DMS114 treated with DMSO at 0.1 percent for 48 hours (cell line): Measurements from ENCODE around the gene CES3.
"Not testable (repeated sequence)": the region's sequence is repeated elsewhere in the genome, so short reads cannot be mapped to it uniquely, and the experiment has no call there.

ENCODE experiments used
- DNase-seq: peaks from one replicate; lab custom pipeline; 2025; ENCODE audit not compliant: unreplicated experiment; lab: John Stamatoyannopoulos, UW

CES3 gene

DNA sequence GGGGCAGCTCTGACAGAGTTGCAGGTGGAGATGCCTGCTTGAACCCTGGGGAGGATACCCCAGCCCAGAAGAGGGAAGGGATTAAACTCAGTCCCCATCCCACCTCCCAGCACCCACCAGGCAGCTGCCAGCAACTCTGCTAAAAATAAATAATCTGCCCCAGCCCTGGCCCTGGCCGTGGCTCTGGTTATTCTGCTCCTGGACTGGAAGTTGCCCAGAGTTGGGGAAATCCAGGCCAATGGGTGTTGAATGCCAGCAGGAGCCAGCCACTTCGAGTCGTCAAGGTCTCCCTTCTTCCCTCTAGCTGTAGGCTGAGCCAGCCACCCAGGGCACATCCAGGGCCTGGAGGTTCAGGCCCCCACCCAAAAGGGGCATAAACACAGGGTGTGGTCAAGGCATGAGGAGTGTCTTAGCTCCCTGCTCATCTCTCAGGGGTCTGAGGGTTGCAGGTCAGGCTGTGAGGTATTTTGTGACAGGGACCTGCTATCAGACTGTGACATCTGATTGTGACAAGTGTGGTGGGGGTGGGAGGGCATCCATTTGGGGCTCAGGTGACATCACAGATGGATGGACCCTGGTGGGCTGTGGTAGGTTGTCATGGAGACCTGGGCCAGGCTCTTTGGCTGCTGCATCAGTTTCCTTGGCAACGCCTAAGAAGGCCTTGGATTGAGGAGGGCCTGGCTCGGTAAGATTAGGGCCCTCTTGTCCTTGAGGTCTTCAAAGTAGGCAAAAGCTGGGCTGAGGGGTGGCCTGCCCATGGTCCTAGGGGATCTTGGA lies 34.7 kb upstream of the CES3 start:
- no peak for DNase-seq

DNA sequence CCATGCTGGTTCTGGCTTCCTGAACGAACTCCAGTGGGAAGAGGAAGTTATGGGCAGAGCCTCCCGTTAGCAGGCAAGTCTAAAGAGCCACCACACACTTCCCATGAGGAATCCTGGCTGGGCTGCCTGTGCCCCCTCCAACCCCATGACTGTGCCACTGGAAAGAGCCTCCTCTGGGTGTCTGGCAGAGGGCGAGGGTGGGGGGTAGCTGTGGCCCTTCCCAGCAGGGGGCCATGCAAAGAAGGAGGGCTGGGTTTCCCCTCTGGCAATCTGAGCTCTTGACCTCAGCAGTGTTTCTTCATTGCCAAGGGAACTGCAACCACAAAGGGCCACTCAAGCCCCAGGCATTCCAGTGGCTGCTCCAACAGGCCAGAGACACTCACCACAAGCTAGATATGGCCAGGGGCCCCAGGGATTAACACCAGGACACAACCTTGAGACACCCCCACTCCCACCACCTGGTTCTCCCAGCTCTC lies 34.1 kb upstream of the CES3 start:
- no peak for DNase-seq

DNA sequence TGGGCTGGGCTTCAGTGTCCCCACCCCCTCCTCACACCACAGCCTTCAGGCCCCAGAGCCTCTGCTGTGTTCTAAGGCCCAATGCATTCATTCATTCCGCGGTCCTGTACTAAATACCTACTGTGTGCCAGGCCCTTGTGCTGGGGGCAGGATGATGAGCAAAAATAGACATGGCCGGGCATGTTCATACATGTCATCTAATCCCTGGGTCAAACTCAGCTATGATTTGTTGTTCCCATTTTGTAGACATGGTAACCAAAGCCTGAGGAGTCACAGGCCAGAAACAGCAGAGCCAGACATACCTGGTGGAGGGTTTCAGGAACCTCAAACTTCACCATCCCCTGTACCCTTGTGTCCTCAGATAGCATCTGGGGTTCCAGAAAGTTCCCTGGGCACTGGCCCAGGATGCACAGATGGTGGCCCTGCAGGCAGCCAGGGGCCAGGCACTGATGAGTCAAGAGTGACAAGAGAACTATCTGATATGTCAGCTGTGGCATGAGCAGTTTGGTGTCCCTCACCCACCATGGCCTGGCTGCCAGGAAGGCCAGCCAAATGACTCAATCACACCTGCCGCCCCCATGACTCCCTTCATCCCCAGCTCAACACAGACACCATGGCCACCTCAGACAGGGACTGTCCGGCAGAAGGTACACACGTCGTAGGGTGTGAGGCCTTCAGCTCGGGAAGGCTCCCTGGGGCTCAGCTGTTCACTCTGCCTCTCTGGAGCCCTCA lies 33.0 kb upstream of the CES3 start:
- no peak for DNase-seq

DNA sequence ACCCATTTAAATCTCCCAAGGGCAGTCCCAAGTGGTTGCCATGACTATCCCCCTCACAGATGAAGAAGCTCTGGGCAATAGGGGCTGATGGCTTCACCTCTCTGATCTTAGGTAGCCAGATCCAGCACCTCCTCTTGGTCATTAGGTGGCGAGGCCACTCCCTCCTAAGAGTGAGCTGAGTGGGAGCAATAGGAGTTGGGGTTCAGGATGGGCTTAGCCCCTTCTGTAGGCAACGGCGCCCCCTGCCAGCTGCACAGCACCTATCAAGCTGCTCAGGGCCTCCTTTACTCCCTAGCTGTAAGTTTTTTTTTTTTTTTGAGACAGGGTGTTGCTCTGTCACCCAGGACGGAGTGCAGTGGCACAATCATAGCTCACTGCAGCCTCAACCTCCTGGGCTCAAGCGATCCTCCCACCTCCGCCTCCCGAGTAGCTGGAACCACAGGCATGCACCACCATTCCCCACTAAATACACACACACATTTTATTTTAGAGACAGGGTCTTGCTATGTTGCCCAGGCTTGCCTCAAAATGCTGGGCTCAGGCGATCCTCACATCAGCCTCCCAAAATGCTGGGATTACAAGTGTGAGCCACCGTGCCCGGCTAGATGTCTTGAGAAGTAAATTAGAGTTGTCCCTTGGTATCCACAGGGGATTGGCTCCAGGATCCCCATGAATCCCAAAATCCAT lies 32.2 kb upstream of the CES3 start:
- peak; percentile 16 for DNase-seq

DNA sequence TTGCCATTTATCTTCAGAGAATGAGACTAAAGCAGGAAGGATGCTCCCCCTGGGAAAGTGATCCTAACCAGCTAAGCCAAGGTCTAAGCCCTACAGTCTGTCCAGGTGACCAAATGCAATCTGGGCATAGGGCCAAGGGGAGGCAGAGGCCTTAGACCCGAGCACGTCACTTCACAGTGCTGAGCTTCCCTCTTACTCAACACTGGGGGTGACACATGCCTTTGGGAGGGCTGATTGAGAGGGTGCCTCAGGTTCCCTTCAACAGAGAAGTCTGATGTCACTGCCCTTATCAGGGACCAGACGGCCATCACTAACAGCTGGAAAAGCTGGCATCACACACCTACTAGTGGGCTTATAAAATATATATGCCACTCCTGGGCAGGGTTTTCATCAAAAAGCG lies 30.9 kb upstream of the CES3 start:
- DNase-seq, result no peak

DNA sequence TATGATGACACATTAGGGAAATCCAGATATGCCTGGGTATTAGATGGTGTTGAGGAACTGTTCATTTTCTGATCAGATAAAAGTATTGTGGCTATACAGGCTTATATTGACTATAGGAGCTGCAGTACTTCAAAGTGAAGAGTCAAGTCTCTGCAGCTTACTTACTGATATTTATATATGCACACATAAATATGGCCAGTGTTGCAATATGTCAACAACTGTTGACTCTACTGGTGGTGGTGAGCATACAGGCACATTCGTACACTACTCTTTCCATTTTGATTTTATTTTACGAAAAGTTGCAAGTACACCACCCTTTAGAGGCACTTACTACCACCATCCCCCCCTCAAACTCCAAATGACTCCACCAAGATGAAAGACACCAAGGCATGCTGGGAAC lies 29.4 kb upstream of the CES3 start:
- DNase-seq, result no peak

DNA sequence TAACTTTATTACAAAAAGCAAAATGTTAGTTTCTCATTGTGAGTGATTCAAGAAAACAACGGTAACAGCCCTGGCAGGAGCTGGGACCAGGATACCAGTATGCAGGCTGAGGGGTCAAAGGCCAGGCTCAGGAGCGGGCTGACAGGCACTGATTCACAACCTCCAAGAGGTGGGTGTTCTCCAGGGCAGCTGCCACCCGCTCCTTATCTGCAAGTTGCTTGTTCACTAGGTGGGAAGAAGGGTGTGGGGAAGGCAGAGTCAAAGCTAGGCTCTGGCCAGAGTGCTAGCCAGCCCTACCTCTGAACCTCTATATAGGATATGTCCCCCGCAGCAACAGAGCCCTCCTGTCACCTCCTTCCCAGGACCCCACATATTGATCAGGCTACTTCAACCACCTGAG lies 29.0 kb upstream of the CES3 start:
- DNase-seq, result no peak

DNA sequence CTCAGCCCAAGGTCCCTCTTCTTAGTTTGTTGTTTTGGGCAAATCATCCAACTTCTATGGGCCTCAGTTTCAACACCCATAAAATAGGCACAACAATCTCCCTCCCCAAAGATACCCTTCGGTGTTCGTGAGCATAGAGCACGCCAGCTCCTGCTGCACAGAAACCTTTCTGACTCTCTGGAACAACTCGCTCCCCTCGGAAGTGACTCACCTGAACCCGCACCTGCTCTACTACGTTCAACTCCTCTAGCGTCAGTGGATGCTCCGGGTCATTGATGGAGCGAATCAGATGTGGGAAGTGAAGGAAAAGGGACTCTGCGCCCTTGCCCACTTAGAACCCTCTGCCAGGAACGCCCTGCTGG lies 27.3 kb upstream of the CES3 start:
- DNase-seq, result no peak

DNA sequence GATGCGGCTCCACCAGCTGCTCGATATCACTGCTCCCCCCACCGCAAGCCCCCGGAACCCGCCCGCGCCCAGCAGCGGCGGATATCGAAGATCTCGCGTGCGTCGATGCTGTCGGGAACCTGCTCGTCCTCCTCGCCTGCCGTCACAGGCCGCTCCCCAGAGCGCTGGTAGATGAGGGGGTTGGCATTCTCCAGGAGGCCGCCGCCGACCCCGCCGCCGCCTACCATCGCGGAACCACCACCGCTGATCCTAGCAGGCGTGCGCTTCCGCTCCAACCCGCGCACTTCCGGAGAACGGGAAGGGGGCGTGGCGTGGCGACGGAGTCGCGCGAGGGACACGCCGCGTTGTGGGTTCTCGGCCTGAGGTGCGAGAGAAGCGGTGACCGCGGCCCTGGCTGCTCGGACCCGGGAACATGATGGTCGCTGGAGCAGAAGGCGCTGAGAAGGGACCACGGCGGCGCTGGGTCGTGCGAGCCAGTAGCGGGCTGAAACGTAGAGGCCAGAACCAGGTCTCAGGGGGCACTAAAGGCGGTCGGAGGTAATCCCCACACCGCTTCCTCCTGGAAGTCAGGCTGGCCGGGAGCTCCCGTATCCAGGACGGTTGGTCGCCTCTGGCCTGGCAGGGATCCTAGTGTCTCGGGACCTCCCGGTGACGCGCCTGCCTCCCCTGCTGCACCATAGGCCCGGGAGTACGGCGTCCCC lies 26.8 kb upstream of the CES3 start, which contains the start of gene CIAO2B:
TSS of gene CIAO2B (minus strand) at position 265 of the 701 bp plus-strand sequence. CDS start at position 227, 38 bp downstream.
- DNase-seq, result peak; percentile 73

DNA sequence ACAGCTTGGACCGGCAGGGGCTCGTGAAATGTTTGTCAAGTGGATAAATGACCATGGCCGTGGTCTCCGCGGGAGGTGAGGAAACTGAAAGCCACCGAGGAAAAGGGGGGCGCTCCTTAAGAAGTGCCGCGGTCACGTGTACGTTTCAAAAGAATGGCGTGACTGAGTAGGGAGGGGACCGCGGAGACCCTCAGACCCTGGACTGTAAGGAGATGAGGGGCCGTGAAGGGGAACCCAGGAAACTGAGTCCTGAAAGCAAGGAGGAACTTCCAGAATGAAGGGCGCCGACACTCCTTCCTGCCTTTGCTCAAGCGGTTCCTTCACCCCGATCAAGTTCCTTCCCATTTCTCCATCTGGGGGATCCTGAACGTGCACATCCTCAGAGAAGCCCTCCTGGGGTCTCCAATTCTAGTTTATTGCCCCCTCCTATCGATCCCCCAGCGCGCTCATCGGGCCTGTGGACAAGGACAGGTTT lies 26.2 kb upstream of the CES3 start:
- DNase-seq, result not testable (repeated sequence)

DNA sequence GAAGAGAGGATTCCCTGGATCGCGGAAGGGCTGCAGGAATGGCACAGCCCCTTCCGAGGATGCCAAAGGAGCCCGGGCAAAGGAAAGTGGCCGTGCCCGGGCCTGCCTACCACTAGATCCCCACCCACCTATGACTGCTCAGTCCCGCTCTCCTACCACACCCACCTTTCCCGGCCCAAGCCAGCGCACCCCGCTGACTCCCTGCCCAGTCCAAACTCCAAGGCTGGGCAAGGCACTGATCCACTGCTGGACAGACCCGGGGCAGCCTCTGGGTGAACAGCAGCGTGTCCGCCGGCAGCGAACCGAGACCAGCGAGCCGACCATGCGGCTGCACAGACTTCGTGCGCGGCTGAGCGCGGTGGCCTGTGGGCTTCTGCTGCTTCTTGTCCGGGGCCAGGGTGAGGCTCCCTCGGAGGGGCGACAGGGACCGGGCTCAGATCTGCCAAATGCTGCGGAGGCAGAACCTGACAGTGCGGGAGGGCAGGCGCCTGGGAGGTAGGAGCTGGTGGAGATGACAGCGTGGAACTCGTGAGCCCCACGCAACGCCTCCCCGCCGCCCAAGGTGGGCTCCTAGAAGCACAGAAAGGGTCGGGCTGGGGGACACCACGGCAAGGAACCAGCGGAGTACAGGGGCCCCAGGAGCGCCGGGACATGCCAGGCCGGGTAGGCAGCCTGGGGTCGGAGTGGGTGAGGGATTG lies 25.6 kb upstream of the CES3 start, which contains the start of gene CES2:
TSS of gene CES2 (plus strand) at position 203 of the 698 bp plus-strand sequence. CDS start at position 323, 120 bp downstream.
- DNase-seq, result no peak

DNA sequence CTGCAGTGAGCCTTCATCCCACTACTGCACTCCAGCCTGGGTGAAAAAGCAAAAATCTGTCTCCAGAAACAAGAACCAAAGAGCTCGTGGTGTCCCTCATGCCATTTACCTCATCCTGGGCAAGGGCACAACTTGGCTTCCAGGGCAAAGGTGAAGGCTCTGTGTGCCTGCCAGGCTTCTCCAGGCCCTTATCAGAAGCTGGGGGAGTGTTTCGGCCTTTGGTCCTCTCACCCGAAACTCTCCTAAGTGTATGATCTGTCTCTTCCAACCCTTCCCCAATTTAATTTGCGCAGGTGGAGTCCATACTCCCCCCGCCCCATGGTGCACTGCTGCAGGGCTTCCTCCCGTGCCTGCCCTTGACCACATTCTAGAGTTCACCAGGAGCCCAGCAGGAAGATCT lies 24.6 kb upstream of the CES3 start:
- DNase-seq, result no peak

DNA sequence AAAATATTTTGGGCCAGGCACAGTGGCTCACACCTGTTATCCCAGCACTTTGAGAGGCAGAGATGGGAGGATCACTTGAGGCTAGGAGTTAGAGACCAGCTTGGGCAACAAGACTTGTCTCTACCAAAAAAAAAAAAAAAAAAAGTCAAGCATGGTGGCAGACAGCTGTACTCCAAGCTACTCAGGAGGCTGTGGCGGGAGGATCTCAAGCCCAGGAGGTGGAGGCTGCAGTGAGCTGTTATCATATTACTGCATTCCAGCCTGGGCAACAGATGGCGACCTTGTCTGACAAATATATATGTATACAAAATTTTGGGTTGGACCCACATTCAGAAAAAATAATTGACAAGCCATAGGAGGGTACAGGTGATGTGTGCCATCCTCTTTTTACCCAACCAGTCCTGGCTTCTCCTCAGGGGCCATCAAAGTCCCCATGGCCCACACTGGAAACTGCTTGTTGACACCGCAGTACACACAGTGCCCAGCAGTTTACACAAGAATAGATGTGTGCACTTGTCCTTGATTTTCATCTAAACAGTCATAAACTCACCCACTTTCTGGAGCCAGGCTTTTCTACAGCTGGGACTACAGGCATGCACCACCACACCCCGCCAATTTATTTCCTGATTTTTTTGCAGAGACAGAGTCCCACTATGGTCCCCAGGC lies 24.0 kb upstream of the CES3 start:
- DNase-seq, result no peak

DNA sequence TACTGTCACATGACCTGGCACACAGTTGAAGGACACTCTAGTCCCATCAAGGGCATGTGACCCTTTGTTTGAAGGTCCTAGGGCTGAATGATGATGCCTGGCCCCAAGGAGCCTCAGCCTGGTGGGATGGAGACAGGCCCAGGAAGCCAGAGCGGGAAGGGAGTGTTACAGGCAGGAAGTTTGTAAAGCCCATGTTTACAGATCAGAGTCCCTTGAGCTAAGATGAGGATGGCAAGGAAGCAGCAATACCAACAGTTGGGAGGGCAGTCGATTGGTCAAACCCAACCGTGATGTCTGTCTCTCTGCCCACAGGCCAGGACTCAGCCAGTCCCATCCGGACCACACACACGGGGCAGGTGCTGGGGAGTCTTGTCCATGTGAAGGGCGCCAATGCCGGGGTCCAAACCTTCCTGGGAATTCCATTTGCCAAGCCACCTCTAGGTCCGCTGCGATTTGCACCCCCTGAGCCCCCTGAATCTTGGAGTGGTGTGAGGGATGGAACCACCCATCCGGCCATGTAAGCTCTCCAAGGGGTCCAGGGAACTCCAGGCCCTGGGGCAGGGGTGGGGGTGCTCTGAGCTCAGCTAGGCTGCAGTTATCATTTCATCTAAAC lies 23.2 kb upstream of the CES3 start:
- no peak for DNase-seq

DNA sequence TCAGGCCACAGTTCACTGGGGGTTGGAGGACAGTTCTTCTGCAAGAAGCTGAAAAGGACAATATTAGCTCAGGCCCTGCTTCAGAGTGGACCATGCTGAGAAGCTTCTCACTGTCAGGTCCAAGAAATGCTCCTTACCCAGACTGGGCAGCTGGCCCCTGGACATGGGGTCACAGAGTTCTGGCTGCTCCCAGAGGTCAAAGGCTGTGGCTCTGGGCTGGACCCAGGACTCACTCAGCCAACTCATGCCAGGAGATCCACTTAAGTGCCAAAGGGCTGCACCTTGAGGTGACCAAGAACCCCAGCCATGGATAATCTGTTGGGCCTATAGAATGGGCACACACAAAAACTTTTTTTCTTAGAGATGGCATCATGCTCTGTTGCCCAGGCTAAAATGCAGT lies 21.7 kb upstream of the CES3 start:
- DNase-seq, result no peak

DNA sequence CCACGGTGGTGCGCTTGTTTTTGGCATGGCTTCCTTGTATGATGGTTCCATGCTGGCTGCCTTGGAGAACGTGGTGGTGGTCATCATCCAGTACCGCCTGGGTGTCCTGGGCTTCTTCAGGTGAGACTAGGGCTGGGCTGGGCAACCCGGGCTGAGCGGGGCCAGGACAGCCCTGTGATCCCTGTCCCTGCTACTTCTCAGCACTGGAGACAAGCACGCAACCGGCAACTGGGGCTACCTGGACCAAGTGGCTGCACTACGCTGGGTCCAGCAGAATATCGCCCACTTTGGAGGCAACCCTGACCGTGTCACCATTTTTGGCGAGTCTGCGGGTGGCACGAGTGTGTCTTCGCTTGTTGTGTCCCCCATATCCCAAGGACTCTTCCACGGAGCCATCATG lies 20.8 kb upstream of the CES3 start:
- DNase-seq, result no peak

DNA sequence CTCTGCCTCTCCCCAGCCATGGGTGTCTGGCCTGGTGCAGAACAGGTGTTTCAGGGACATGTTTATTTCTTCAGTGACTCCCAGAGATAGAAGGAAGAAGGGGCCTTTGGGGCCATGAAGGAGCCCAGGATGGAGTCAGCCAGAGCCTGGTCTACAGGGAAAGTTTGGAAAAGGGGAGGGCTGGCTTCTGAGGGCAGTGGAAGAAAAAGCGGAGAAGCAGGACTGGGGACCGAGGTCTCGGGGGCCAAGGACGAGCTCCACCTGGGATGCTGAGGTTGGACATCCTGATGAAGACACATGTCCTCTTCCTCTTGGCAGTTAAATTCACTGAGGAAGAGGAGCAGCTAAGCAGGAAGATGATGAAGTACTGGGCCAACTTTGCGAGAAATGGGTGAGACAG lies 18.1 kb upstream of the CES3 start:
- no peak for DNase-seq

DNA sequence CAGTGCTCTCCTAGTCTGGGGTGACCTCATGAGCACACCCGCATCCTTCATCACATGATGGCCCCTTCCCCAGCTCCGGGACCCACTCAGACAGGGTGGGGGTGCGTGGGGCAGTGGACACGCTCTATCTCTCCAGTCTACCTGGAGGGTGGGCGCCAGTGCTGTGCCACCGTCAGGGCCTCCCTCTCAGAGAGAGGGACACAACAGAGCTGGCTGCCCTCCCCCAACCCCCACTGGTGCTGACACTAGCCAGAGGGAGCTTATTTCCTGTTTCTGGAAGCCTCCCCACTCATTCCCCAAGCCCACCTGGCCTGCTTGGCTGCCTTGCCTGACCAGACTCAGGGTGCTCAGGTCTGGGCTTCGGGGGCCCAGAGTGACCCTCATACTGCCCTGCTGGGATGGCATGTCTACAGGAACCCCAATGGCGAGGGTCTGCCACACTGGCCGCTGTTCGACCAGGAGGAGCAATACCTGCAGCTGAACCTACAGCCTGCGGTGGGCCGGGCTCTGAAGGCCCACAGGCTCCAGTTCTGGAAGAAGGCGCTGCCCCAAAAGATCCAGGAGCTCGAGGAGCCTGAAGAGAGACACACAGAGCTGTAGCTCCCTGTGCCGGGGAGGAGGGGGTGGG lies 17.5 kb upstream of the CES3 start:
- no peak for DNase-seq

DNA sequence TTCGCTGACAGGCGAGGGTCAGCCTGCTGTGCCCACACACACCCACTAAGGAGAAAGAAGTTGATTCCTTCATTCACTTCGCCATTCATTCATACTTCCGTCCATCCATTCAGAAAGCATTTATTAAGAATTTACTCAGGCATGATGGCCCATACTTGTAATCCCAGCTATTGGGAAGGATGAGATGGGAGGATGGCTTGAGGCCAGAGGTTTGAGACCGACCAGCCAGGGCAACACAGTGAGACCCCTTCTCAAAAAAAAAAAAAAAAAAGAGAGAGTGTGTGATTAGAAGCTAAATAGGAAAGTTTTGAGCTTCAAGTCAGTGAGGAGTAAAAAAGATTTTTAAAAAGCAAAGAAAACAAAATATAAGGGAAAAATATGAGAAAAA lies 17.0 kb upstream of the CES3 start:
- no peak for DNase-seq
